PC-9 (cell line): ENCODE data around the gene PLD2. TPM values are rescaled to one million over a fixed set of nuclear protein-coding genes. Genes with fewer than 3 reads are reported as not detected.

ENCODE experiments used
- BruUV-seq: library from RNA; stranded (reverse); fragments of 400-500 nt; replicated peaks from 2 replicates; lab custom pipeline; 2021; lab: Mats Ljungman, UMichigan
- CTCF ChIA-PET: fragments of 300-600 bp; sonication (Branson Sonifier 250); formaldehyde crosslinking; loops from one replicate; lab custom pipeline; 2022; ENCODE audit warnings: antibody characterized with exemption; lab: Charles Lee
- POLR2A ChIA-PET: fragments of 300-600 bp; sonication (Branson Sonifier 250); formaldehyde crosslinking; loops from one replicate; lab custom pipeline; 2022; ENCODE audit warnings: antibody characterized with exemption; ENCODE audit not compliant: unreplicated experiment; lab: Charles Lee
- DNase-seq, 2 experiments: peaks; one replicate each; pipeline versions ENCODE4 v3.0.0 to v3.0.0-alpha.2; 2015 to 2022; ENCODE audit warnings: mixed read lengths in 1 of 2
- H2AFZ ChIP-seq: fragments of 200-600 bp; sonication (generic); 2 replicates; pipeline ENCODE4 v1.8.1; 2017; ENCODE audit warnings: antibody characterized with exemption
- H3F3A ChIP-seq: fragments of 200-600 bp; sonication (generic); 2 replicates; pipeline ENCODE4 v1.8.1; 2017; ENCODE audit warnings: antibody characterized with exemption, mild to moderate bottlenecking, low read depth; ENCODE audit not compliant: insufficient read depth
- H3K27ac ChIP-seq: fragments of 200-600 bp; sonication (generic); 2 replicates; pipeline ENCODE4 v1.6.1; 2016; ENCODE audit warnings: mixed run types
- H3K27me3 ChIP-seq: fragments of 200-600 bp; sonication (generic); 2 replicates; pipeline ENCODE4 v1.6.1; 2016; ENCODE audit warnings: low read depth, mixed run types; ENCODE audit not compliant: insufficient read depth
- H3K36me3 ChIP-seq: fragments of 200-600 bp; sonication (generic); 2 replicates; pipeline ENCODE4 v1.6.1; 2016; ENCODE audit warnings: low read depth, mixed run types
- H3K4me1 ChIP-seq: fragments of 200-600 bp; sonication (generic); replicated peaks from 2 replicates; pipeline ENCODE4 v1.6.1; 2016; ENCODE audit warnings: mixed run types; ENCODE audit not compliant: insufficient read depth
- H3K4me2 ChIP-seq: fragments of 200-600 bp; sonication (generic); 2 replicates; pipeline ENCODE4 v1.6.1; 2017; ENCODE audit warnings: mixed run types
- H3K4me3 ChIP-seq: fragments of 200-600 bp; sonication (generic); 2 replicates; pipeline ENCODE4 v1.6.1; 2016; ENCODE audit warnings: mixed run types
- H3K79me2 ChIP-seq: fragments of 200-600 bp; sonication (generic); 2 replicates; pipeline ENCODE4 v1.6.1; 2017; ENCODE audit warnings: low read depth, mixed run types
- H3K9me2 ChIP-seq: fragments of 200-600 bp; sonication (generic); 2 replicates; pipeline ENCODE4 v1.8.1; 2017; ENCODE audit warnings: mild to moderate bottlenecking; ENCODE audit not compliant: insufficient read depth
- H3K9me3 ChIP-seq: fragments of 200-600 bp; sonication (generic); 2 replicates; pipeline ENCODE4 v1.8.1; 2016; ENCODE audit warnings: low read depth; ENCODE audit not compliant: insufficient read depth
- H4K20me1 ChIP-seq: fragments of 200-600 bp; sonication (generic); 2 replicates; pipeline ENCODE4 v1.8.1; 2017; ENCODE audit not compliant: insufficient read depth
- EZH2 ChIP-seq: fragments of 200-600 bp; sonication (generic); IDR thresholded peaks from 2 replicates; pipeline ENCODE4 v1.8.0; 2017; ENCODE audit warnings: antibody characterized with exemption, low read depth
- intact Hi-C: fragments of 100-400 bp; cut with micrococcal nuclease; formaldehyde crosslinking; loops from one replicate; pipeline ENCODE4 v1.10.0; 2022; ENCODE audit not compliant: unreplicated experiment
- total RNA-seq: library from RNA; stranded (reverse); gene quantifications from 2 replicates; pipeline ENCODE4 v1.2.3, GENCODE V29; 2021
- TF ChIP-seq, protein P1 (sequence below): fragments of 200-600 bp; sonication (generic); conservative IDR thresholded peaks from 2 replicates; pipeline ENCODE4 v1.6.1; 2017; ENCODE audit warnings: mixed run types, antibody characterized with exemption, mild to moderate bottlenecking, moderate library complexity

The PLD2 gene
- total RNA-seq, 1 experiment from 2014 or later: 95.5 TPM

DNA sequence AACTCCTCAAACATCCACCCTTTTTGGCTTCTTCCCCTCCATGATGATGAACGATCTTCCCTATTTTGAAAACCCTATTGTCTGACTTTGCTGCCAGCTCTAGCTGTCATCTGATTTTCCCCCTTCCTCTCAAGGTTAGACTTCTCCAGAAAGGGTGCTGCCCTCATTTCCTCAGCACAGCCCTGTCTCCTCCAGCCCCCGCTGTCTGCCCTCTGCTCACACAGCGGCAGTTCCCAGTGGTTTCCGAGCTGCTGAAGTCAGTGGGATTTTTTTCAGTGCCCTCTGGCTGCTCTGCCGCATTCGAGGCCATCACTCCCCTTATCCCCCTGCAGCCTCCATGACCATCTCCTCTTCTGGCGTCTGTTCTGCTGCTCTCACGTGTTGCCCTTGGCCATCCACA is 65.8 kb downstream of the PLD2 start:
- H3K79me2 ChIP-seq: 0 out of 2 replicates have a peak, but pooled peaks cover 9% of the 10 kb centered on the region
- H3K4me3 ChIP-seq: no peak overlapping the region
- intact Hi-C loops: no loop called here
- no peak for TF ChIP-seq EZH2
- TF ChIP-seq, protein P1, sequence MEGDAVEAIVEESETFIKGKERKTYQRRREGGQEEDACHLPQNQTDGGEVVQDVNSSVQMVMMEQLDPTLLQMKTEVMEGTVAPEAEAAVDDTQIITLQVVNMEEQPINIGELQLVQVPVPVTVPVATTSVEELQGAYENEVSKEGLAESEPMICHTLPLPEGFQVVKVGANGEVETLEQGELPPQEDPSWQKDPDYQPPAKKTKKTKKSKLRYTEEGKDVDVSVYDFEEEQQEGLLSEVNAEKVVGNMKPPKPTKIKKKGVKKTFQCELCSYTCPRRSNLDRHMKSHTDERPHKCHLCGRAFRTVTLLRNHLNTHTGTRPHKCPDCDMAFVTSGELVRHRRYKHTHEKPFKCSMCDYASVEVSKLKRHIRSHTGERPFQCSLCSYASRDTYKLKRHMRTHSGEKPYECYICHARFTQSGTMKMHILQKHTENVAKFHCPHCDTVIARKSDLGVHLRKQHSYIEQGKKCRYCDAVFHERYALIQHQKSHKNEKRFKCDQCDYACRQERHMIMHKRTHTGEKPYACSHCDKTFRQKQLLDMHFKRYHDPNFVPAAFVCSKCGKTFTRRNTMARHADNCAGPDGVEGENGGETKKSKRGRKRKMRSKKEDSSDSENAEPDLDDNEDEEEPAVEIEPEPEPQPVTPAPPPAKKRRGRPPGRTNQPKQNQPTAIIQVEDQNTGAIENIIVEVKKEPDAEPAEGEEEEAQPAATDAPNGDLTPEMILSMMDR: no peak
- POLR2A ChIA-PET: interaction anchor here (0.7 kb wide), 1 partner anchor 67 kb away, joined by 5 read pairs; the partner anchor contains the start of gene RNF167
- H2AFZ ChIP-seq: no peak overlapping the region
- DNase-seq: no peak
- H3K4me1 ChIP-seq: no peaks in the 10 kb centered on the region
- no peaks in the 10 kb centered on the region for H3K36me3 ChIP-seq
- H3K9me3 ChIP-seq: no peaks in the 10 kb centered on the region
- H3K9me2 ChIP-seq: no peaks in the 10 kb centered on the region
- no TSS peak for BruUV-seq
- H3K4me2 ChIP-seq: no peak overlapping the region
- CTCF ChIA-PET: no interaction called here
- H3K27me3 ChIP-seq: no peaks in the 10 kb centered on the region
- 0 out of 2 replicates have a peak, but pooled peaks cover 4% of the 10 kb centered on the region for H3F3A ChIP-seq
- H4K20me1 ChIP-seq: peaks cover 15% of the 10 kb centered on the region
- H3K27ac ChIP-seq: no peak overlapping the region

Other genes starting within 250 kb of the PLD2 start
- 3.7 and 7.5 TPM in 2 replicates for gene GGT6, start 246.6 kb upstream of the PLD2 start, total RNA-seq
- not detected in 2 replicates for gene SMTNL2, start 222.6 kb upstream of the PLD2 start, total RNA-seq
- 1.8 and 2.8 TPM in 2 replicates for gene ALOX15, start 165.5 kb upstream of the PLD2 start, total RNA-seq
- 99.6 and 106 TPM in 2 replicates for gene PELP1, start 103.0 kb upstream of the PLD2 start, total RNA-seq
- gene ARRB2, start 96.5 kb upstream of the PLD2 start, total RNA-seq: 79.7 and 110 TPM in 2 replicates
- gene MED11, start 75.7 kb upstream of the PLD2 start, total RNA-seq: 19.6 and 19.7 TPM in 2 replicates
- gene ZMYND15, start 67.3 kb upstream of the PLD2 start, total RNA-seq: 2.3 and 5.4 TPM in 2 replicates
- 52.4 and 60.2 TPM in 2 replicates for gene CXCL16, start 67.2 kb upstream of the PLD2 start, total RNA-seq
- gene TM4SF5, start 35.3 kb upstream of the PLD2 start, total RNA-seq: not detected in 2 replicates
- gene VMO1, start 20.8 kb upstream of the PLD2 start, total RNA-seq: 3.6 and 4.1 TPM in 2 replicates
- gene GLTPD2, start 18.2 kb upstream of the PLD2 start, total RNA-seq: not detected in 2 replicates
- gene PSMB6, start 11.0 kb upstream of the PLD2 start, total RNA-seq: 214 and 326 TPM in 2 replicates
- gene MINK1, start 26.2 kb downstream of the PLD2 start, total RNA-seq: 160 and 190 TPM in 2 replicates
- gene C17orf107, start 92.4 kb downstream of the PLD2 start, total RNA-seq: 2.6 and 3.1 TPM in 2 replicates
- gene CHRNE, start 95.9 kb downstream of the PLD2 start, total RNA-seq: 0.23 and 0.24 TPM in 2 replicates
- not detected in 2 replicates for gene GP1BA, start 125.1 kb downstream of the PLD2 start, total RNA-seq
- 50.7 and 56.2 TPM in 2 replicates for gene SLC25A11, start 132.9 kb downstream of the PLD2 start, total RNA-seq
- gene RNF167, start 133.1 kb downstream of the PLD2 start, total RNA-seq: 122 and 135 TPM in 2 replicates
- gene PFN1, start 141.4 kb downstream of the PLD2 start, total RNA-seq: 1,101 and 1,459 TPM in 2 replicates
- gene ENO3, start 144.0 kb downstream of the PLD2 start, total RNA-seq: 29.0 and 37.2 TPM in 2 replicates
- gene SPAG7, start 160.7 kb downstream of the PLD2 start, total RNA-seq: 40.3 and 40.4 TPM in 2 replicates
- gene CAMTA2, start 180.5 kb downstream of the PLD2 start, total RNA-seq: 49.2 and 51.1 TPM in 2 replicates
- 2.9 and 3.7 TPM in 2 replicates for gene INCA1, start 190.4 kb downstream of the PLD2 start, total RNA-seq
- gene KIF1C, start 190.8 kb downstream of the PLD2 start, total RNA-seq: 215 and 217 TPM in 2 replicates
- gene SLC52A1, start 228.3 kb downstream of the PLD2 start, total RNA-seq: 0.28 and 0.48 TPM in 2 replicates